Ureter (tissue), 1 donor: ENCODE data around the gene TRMT11. TPM values are rescaled to one million over a fixed set of nuclear protein-coding genes. Genes with fewer than 3 reads are reported as not detected.
A peak's percentile ranks its signal among the peaks of the same experiment; 100 is the strongest.
"Not testable (repeated sequence)": the region's sequence is repeated elsewhere in the genome, so short reads cannot be mapped to it uniquely, and the experiment has no call there.

Experiments
- DNase-seq: peaks from one replicate; pipeline ENCODE4 v3.0.0-alpha.2; 2020; ENCODE audit warnings: low spot score
- total RNA-seq: library from RNA; stranded (reverse); gene quantifications from one replicate; pipeline ENCODE4 v1.2.4, GENCODE V29; 2023
- donor health status: DM: yes; HTN: yes; CAD: no.

The TRMT11 gene
- total RNA-seq, 1 donor from 2014 or later: 27.4 TPM

GRCh38 chr6:125994670-125995488, 8.5 kb downstream of the TRMT11 start:
- DNase-seq: no peak

GRCh38 chr6:125995972-125996580, 9.7 kb downstream of the TRMT11 start:
- peak; percentile 61 for DNase-seq

- no peak for DNase-seq
Observed at GRCh38 chr6:126002755-126003679, 16.7 kb downstream of the TRMT11 start.

GRCh38 chr6:126007800-126008199, 21.5 kb downstream of the TRMT11 start:
- no peak for DNase-seq

- no peak for DNase-seq
Observed at GRCh38 chr6:126010040-126010439, 23.7 kb downstream of the TRMT11 start.

GRCh38 chr6:126015863-126016262, 29.5 kb downstream of the TRMT11 start:
- DNase-seq: no peak

- DNase-seq: no peak
Observed at GRCh38 chr6:126016591-126016990, 30.3 kb downstream of the TRMT11 start.

- no peak for DNase-seq
Observed at GRCh38 chr6:126017668-126018067, 31.3 kb downstream of the TRMT11 start.

GRCh38 chr6:126020305-126021050, 34.1 kb downstream of the TRMT11 start:
- no peak for DNase-seq

- DNase-seq: not testable (repeated sequence)
Observed at GRCh38 chr6:126023474-126023873, 37.1 kb downstream of the TRMT11 start.

GRCh38 chr6:126026001-126026400, 39.7 kb downstream of the TRMT11 start:
- no peak for DNase-seq

- no peak for DNase-seq
Observed at GRCh38 chr6:126027601-126028000, 41.3 kb downstream of the TRMT11 start.

GRCh38 chr6:126030045-126030444, 43.7 kb downstream of the TRMT11 start:
- DNase-seq: no peak

- DNase-seq: peak; percentile 49
Observed at GRCh38 chr6:126033696-126034095, 47.4 kb downstream of the TRMT11 start.

GRCh38 chr6:126034656-126035055, 48.3 kb downstream of the TRMT11 start:
- no peak for DNase-seq

GRCh38 chr6:126035764-126036163, 49.4 kb downstream of the TRMT11 start:
- DNase-seq: no peak

- no peak for DNase-seq
Observed at GRCh38 chr6:126038234-126038633, 51.9 kb downstream of the TRMT11 start.

- no peak for DNase-seq
Observed at GRCh38 chr6:126039284-126039683, 52.9 kb downstream of the TRMT11 start.

- DNase-seq: no peak
Observed at GRCh38 chr6:126040394-126040793, 54.1 kb downstream of the TRMT11 start.

GRCh38 chr6:126040826-126041225, 54.5 kb downstream of the TRMT11 start:
- DNase-seq: peak; percentile 63

GRCh38 chr6:126041516-126041915, 55.2 kb downstream of the TRMT11 start:
- DNase-seq: no peak
